ENCODE data around the gene MFN2. TPM values are rescaled to one million over a fixed set of nuclear protein-coding genes. Genes with fewer than 3 reads are reported as not detected.

The MFN2 gene
- total RNA-seq, 1 donor from 2014 or later, result 46.5 TPM

DNA sequence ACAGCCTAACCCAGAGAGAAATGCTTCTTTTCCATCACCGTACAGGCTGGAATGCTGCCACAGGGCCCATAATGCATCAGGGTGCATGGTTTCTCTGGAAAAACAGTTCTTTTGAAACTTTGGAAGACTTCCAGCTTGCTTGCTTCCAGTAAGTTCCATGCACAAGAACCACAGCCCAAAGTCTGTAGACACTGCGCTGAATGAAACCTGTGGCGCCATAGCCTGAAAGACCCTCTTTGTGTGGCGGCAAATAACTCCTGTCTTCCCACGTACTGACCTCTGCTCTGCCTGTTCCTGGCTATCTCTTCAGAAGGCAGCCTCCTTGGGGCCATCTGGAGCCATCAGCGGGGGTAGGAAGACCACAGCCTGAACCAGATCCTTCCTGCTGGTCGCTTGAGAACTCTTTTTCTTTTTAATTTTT, 54.1 kb downstream of the MFN2 start:
- DNase-seq (no peak), ATAC-seq (ENCODE audit: low read depth) (no peak)
- ChIA-PET POLR2A (no interaction called here), CTCF (no interaction called here)
- peaks cover 27% of the 10 kb centered on the region for H3K4me1 Mint-ChIP-seq
- no peak overlapping the region for H3K27ac Mint-ChIP-seq
- H3K36me3 Mint-ChIP-seq (ENCODE audit: low read depth), result peaks cover 26% of the 10 kb centered on the region
- H3K27me3 Mint-ChIP-seq, result no peaks in the 10 kb centered on the region
- TF ChIP-seq, protein P1, sequence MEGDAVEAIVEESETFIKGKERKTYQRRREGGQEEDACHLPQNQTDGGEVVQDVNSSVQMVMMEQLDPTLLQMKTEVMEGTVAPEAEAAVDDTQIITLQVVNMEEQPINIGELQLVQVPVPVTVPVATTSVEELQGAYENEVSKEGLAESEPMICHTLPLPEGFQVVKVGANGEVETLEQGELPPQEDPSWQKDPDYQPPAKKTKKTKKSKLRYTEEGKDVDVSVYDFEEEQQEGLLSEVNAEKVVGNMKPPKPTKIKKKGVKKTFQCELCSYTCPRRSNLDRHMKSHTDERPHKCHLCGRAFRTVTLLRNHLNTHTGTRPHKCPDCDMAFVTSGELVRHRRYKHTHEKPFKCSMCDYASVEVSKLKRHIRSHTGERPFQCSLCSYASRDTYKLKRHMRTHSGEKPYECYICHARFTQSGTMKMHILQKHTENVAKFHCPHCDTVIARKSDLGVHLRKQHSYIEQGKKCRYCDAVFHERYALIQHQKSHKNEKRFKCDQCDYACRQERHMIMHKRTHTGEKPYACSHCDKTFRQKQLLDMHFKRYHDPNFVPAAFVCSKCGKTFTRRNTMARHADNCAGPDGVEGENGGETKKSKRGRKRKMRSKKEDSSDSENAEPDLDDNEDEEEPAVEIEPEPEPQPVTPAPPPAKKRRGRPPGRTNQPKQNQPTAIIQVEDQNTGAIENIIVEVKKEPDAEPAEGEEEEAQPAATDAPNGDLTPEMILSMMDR (IDR thresholded peaks at IDR 0.05), result no peak
- H3K9me3 Mint-ChIP-seq, result no peaks in the 10 kb centered on the region
- H3K4me3 Mint-ChIP-seq, result no peak overlapping the region
- intact Hi-C loops (cut with micrococcal nuclease), result no loop called here

DNA sequence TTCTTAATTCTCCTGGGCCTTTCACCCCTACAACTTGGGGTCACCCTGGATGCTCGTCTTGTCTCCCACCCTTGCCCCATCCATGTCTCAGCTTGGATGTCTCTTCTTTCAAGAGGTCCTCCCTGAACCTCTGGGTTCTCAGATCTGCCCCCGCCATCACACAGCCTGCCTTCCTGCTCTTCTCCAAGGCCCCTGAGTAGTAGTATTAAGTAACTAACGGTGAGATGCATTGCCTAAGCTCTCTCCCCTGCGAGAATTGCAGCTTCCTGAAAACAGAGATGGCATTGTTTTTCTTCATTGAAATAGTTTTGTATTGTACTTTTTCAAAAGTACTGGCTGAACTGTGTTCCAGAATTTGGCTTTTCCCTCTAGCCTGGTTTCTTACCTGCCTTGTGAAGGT, 55.1 kb downstream of the MFN2 start:
- ATAC-seq (ENCODE audit: low read depth), result no peak
- no peak for DNase-seq
- Mint-ChIP-seq H3K4me1 (peaks cover 27% of the 10 kb centered on the region), H3K4me3 (no peak overlapping the region), H3K36me3 (ENCODE audit: low read depth) (peaks cover 18% of the 10 kb centered on the region), H3K27ac (peak overlapping the region; percentile 9), H3K9me3 (no peaks in the 10 kb centered on the region), H3K27me3 (no peaks in the 10 kb centered on the region)
- ChIA-PET CTCF (no interaction called here), POLR2A (interaction anchor here (0.5 to 0.6 kb wide), 2 partner anchors 16 to 124 kb away, joined by 3 read pairs; partner anchors contain the start of gene MIIP)
- intact Hi-C loops (cut with micrococcal nuclease), result no loop called here
- TF ChIP-seq, protein P1 (IDR thresholded peaks at IDR 0.05), result no peak

DNA sequence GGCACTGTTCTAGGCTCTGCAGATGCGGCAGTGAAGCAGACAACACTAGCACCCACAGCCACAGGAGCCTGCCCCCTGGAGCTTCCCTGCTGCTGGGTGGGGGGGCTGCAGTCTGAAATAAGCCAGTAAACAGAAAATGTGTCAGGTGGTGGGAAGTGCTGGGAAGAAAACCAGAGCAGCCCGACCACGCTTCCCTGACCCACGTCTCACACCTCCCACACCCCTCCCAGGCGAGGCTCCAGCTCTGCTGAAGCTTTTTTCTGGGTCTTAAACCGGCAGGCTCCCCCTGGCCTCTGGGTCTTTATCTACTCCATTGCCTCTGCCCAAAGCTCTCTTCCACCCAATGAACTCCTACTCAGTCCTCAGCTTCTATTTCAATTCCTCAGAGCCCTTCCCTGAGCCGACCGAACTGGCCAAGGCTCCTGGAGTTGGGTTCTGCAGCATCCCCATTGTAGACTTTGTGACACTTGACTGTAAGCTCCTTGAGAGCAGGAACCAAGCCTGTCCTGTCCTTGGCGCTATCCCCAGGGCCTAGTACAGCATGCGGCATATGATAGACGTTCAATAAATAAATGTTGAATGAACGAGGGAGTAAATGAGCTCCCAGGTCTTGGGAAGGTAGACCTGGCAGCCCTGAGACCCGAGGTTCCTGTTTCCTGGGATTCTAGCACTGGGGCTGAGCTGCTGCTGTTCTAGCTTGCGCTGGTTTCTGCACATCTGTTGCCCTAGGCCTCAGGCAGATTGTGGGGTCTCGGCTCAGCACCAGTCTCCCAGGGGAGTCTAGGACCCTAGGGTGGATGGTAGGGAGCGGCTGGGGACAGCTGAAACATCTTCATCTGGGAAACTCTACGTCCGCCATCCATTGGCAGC, 57.5 kb downstream of the MFN2 start:
- no peak for DNase-seq
- Mint-ChIP-seq H3K9me3 (no peaks in the 10 kb centered on the region), H3K4me1 (peaks cover 38% of the 10 kb centered on the region), H3K4me3 (no peak overlapping the region), H3K27ac (no peak overlapping the region), H3K27me3 (no peaks in the 10 kb centered on the region), H3K36me3 (ENCODE audit: low read depth) (no peaks in the 10 kb centered on the region)
- intact Hi-C loops (cut with micrococcal nuclease), result no loop called here
- ChIA-PET POLR2A (interaction anchor here (1.0 to 4.6 kb wide), 6 partner anchors 18 to 129 kb away, joined by 3 to 79 read pairs (median 14); partner anchors contain the start of gene MIIP), CTCF (interaction anchor here (0.8 to 1.8 kb wide), 3 partner anchors 10 to 87 kb away, joined by 3 to 6 read pairs (median 3); no protein-coding TSS in a partner anchor)
- TF ChIP-seq, protein P1 (IDR thresholded peaks at IDR 0.05), result no peak
- ATAC-seq (ENCODE audit: low read depth), result no peak

GRCh38 chr1:12038356-12039163, 58.3 kb downstream of the MFN2 start:
- no peak for DNase-seq
- peak overlapping the region; percentile 41 for H3K27ac Mint-ChIP-seq
- POLR2A ChIA-PET, result interaction anchor here (0.6 to 4.6 kb wide), 11 partner anchors 9 to 579 kb away, joined by 3 to 79 read pairs (median 7); partner anchors contain the start of genes DHRS3, MIIP and TNFRSF8
- no peaks in the 10 kb centered on the region for H3K9me3 Mint-ChIP-seq
- no peaks in the 10 kb centered on the region for H3K36me3 Mint-ChIP-seq (ENCODE audit: low read depth)
- no peaks in the 10 kb centered on the region for H3K27me3 Mint-ChIP-seq
- CTCF ChIA-PET, result interaction anchor here (0.5 to 3.3 kb wide), 5 partner anchors 11 to 86 kb away, joined by 3 to 18 read pairs (median 3); no protein-coding TSS in a partner anchor
- no peak for ATAC-seq (ENCODE audit: low read depth)
- H3K4me3 Mint-ChIP-seq, result no peak overlapping the region
- H3K4me1 Mint-ChIP-seq, result peaks cover 38% of the 10 kb centered on the region
- TF ChIP-seq, protein P1 (IDR thresholded peaks at IDR 0.05), result no peak
- intact Hi-C loops (cut with micrococcal nuclease), result no loop called here

Data from activated B cell treated with CpG ODN at 0.5 μM for 24 hours (primary cell).